Keratinocyte (primary cell): Measurements from ENCODE around the gene GALNT9.
"Not testable (repeated sequence)": the region's sequence is repeated elsewhere in the genome, so short reads cannot be mapped to it uniquely, and the experiment has no call there.

Experiments used
- CTCF ChIP-seq, 3 experiments: IDR thresholded peaks in 1 of 3; conservative IDR thresholded peaks in 1 of 3; optimal IDR thresholded peaks in 1 of 3; 2 replicates in 2 of 3; 3 replicates in 1 of 3; pipeline versions ENCODE3 to v1.5.1; 2011; ENCODE audit warnings: low read length in 3 of 3, mild to moderate bottlenecking in 3 of 3, moderate library complexity in 2 of 3, control low read depth in 1 of 3, inconsistent platforms in 1 of 3; ENCODE audit not compliant: insufficient read depth in 2 of 3; ENCODE audit errors: extremely low read depth in 1 of 3
- EZH2 ChIP-seq: IDR thresholded peaks from one replicate; pipeline ENCODE4 v1.6.1; 2012; ENCODE audit warnings: inconsistent platforms, mild to moderate bottlenecking, low read length, moderate library complexity

GRCh38 chr12:132243171-132243570, 86.2 kb downstream of the GALNT9 start:
- not testable (repeated sequence) for TF ChIP-seq CTCF (optimal IDR thresholded peaks at IDR 0.05 in 1 of 3, IDR thresholded peaks at IDR 0.05 in 1 of 3, conservative IDR thresholded peaks at IDR 0.05 in 1 of 3; ENCODE audit: extremely low read depth in 1 of 3, insufficient read depth in 2 of 3, low read length in 3 of 3); EZH2
